HG02938 (cell line): ENCODE measurements around the gene ATP9A.
"Not testable (repeated sequence)": the region's sequence is repeated elsewhere in the genome, so short reads cannot be mapped to it uniquely, and the experiment has no call there.

Experiments used
- ATAC-seq: cut with Tn5 transposase; IDR thresholded peaks from one replicate; pipeline ENCODE4 v1.9.1; 2021; ENCODE audit warnings: mild to moderate bottlenecking, moderate library complexity; ENCODE audit not compliant: unreplicated experiment

Gene ATP9A

GRCh38 chr20:51584737-51585136, 183.5 kb downstream of the ATP9A start:
- no peak for ATAC-seq

- ATAC-seq: no peak
Observed at GRCh38 chr20:51584116-51584515, 184.1 kb downstream of the ATP9A start.

GRCh38 chr20:51583499-51583898, 184.7 kb downstream of the ATP9A start:
- ATAC-seq: no peak

GRCh38 chr20:51583073-51583472, 185.1 kb downstream of the ATP9A start:
- ATAC-seq: no peak

GRCh38 chr20:51581571-51581970, 186.6 kb downstream of the ATP9A start:
- ATAC-seq: no peak

- no peak for ATAC-seq
Observed at GRCh38 chr20:51579137-51579536, 189.1 kb downstream of the ATP9A start.

- no peak for ATAC-seq
Observed at GRCh38 chr20:51578145-51578459, 190.1 kb downstream of the ATP9A start.

GRCh38 chr20:51577432-51578144, 190.6 kb downstream of the ATP9A start:
- ATAC-seq: no peak

- ATAC-seq: no peak
Observed at GRCh38 chr20:51575486-51575885, 192.7 kb downstream of the ATP9A start.

- ATAC-seq: no peak
Observed at GRCh38 chr20:51574248-51575033, 193.7 kb downstream of the ATP9A start.

GRCh38 chr20:51573576-51574243, 194.5 kb downstream of the ATP9A start:
- no peak for ATAC-seq

- ATAC-seq: no peak
Observed at GRCh38 chr20:51571460-51571794, 196.8 kb downstream of the ATP9A start.

GRCh38 chr20:51570739-51571459, 197.3 kb downstream of the ATP9A start:
- no peak for ATAC-seq

GRCh38 chr20:51569815-51570738, 198.1 kb downstream of the ATP9A start:
- ATAC-seq: no peak

GRCh38 chr20:51568533-51568932, 199.7 kb downstream of the ATP9A start:
- ATAC-seq: not testable (repeated sequence)

GRCh38 chr20:51567622-51568021, 200.6 kb downstream of the ATP9A start:
- ATAC-seq: no peak

- no peak for ATAC-seq
Observed at GRCh38 chr20:51566594-51566993, 201.6 kb downstream of the ATP9A start.

GRCh38 chr20:51565298-51566144, 202.7 kb downstream of the ATP9A start:
- no peak for ATAC-seq
